IMR-90 (cell line): Measurements from ENCODE around the gene GFAP. TPM values are rescaled to one million over a fixed set of nuclear protein-coding genes. Genes with fewer than 3 reads are reported as not detected.

Experiments used
- ATAC-seq: fragments of 200-7000 bp; cut with Tn5 transposase; 2 replicates; pipeline ENCODE4 v1.9.1; 2020; ENCODE audit warnings: low read depth, mild to moderate bottlenecking, moderate library complexity
- BruUV-seq: library from RNA; stranded (reverse); fragments of 400-500 nt; replicated peaks from 2 replicates; lab custom pipeline; 2021; lab: Mats Ljungman, UMichigan
- CTCF ChIA-PET: fragments of 300-600 bp; formaldehyde crosslinking; extraction: SDS; loops from one replicate; lab custom pipeline; 2021; ENCODE audit warnings: antibody characterized with exemption; lab: Yijun Ruan, JAX
- POLR2A ChIA-PET: fragments of 300-600 bp; sonication (Branson Sonifier 250); formaldehyde crosslinking; loops from one replicate; lab custom pipeline; 2022; ENCODE audit warnings: antibody characterized with exemption; ENCODE audit not compliant: unreplicated experiment; lab: Charles Lee
- DNase-seq: peaks from one replicate; pipeline ENCODE4 v3.0.0; 2013
- H2AFZ ChIP-seq: replicated peaks from 2 replicates; pipeline ENCODE3; 2013; ENCODE audit warnings: low read length, mild to moderate bottlenecking; ENCODE audit not compliant: poor library complexity
- H2AK5ac ChIP-seq: 2 replicates; pipeline ENCODE4 v1.6.1; 2013; ENCODE audit warnings: low read depth, low read length, inconsistent platforms
- H2AK9ac ChIP-seq: replicated peaks from 2 replicates; pipeline ENCODE3; 2013; ENCODE audit warnings: mild to moderate bottlenecking, low read depth, low read length, moderate library complexity; ENCODE audit not compliant: poor library complexity
- H2BK120ac ChIP-seq: 2 replicates; pipeline ENCODE4 v1.6.1; 2013; ENCODE audit warnings: low read depth, low read length, inconsistent platforms
- H2BK15ac ChIP-seq: 3 replicates; pipeline ENCODE4 v1.6.1; 2013; ENCODE audit warnings: low read depth, low read length, inconsistent platforms
- H2BK20ac ChIP-seq: 2 replicates; pipeline ENCODE4 v1.6.1; 2013; ENCODE audit warnings: low read depth, mild to moderate bottlenecking, inconsistent platforms, low read length, moderate library complexity
- H2BK5ac ChIP-seq: 2 replicates; pipeline ENCODE4 v1.6.1; 2013; ENCODE audit warnings: mild to moderate bottlenecking, low read depth, low read length, inconsistent platforms; ENCODE audit not compliant: poor library complexity, severe bottlenecking
- H3K14ac ChIP-seq: replicated peaks from 2 replicates; pipeline ENCODE4 v1.6.1; 2013; ENCODE audit warnings: low read depth, low read length, inconsistent platforms
- H3K18ac ChIP-seq: 2 replicates; pipeline ENCODE4 v1.6.1; 2013; ENCODE audit warnings: low read depth, low read length, control low read depth
- H3K23ac ChIP-seq: 2 replicates; pipeline ENCODE4 v1.6.1; 2013; ENCODE audit warnings: low read depth, low read length, inconsistent platforms
- H3K27ac ChIP-seq: 2 replicates; pipeline ENCODE4 v1.5.1; 2013; ENCODE audit warnings: mild to moderate bottlenecking, control low read depth, low read length; ENCODE audit not compliant: insufficient read depth
- H3K27me3 ChIP-seq: 2 replicates; pipeline ENCODE4 v1.6.1; 2013; ENCODE audit warnings: low read length; ENCODE audit not compliant: control insufficient read depth, insufficient read depth
- H3K36me3 ChIP-seq: 2 replicates; pipeline ENCODE4 v1.6.1; 2013; ENCODE audit warnings: low read length, mixed read lengths; ENCODE audit not compliant: control insufficient read depth, insufficient read depth
- H3K4ac ChIP-seq: 2 replicates; pipeline ENCODE4 v1.6.1; 2013; ENCODE audit warnings: low read depth, low read length, inconsistent platforms
- H3K4me1 ChIP-seq: 2 replicates; pipeline ENCODE4 v1.6.1; 2013; ENCODE audit warnings: low read length, mixed read lengths; ENCODE audit not compliant: control insufficient read depth, insufficient read depth
- H3K4me2 ChIP-seq: 2 replicates; pipeline ENCODE4 v1.6.1; 2013; ENCODE audit warnings: low read depth, mild to moderate bottlenecking, control low read depth, low read length, moderate library complexity
- H3K4me3 ChIP-seq: 2 replicates; pipeline ENCODE4 v1.5.1; 2013; ENCODE audit warnings: low read depth, mild to moderate bottlenecking, control low read depth, low read length, moderate library complexity; ENCODE audit not compliant: insufficient read depth
- H3K56ac ChIP-seq: 2 replicates; pipeline ENCODE4 v1.6.1; 2013; ENCODE audit warnings: low read length, inconsistent platforms; ENCODE audit not compliant: insufficient read depth; ENCODE audit errors: extremely low read depth
- H3K79me1 ChIP-seq, 2 experiments: 2 replicates each; pipeline ENCODE4 v1.6.1; 2013; ENCODE audit warnings: low read length in 2 of 2, inconsistent platforms in 1 of 2, low read depth in 1 of 2
- H3K9ac ChIP-seq: 2 replicates; pipeline ENCODE4 v1.6.1; 2013; ENCODE audit warnings: low read depth, low read length, control low read depth
- H3K9me1 ChIP-seq: 2 replicates; pipeline ENCODE4 v1.6.1; 2013; ENCODE audit warnings: low read length, inconsistent platforms; ENCODE audit not compliant: insufficient read depth
- H3K9me3 ChIP-seq: 2 replicates; pipeline ENCODE4 v1.6.1; 2013; ENCODE audit warnings: low read length; ENCODE audit not compliant: control insufficient read depth, insufficient read depth
- H4K20me1 ChIP-seq: 2 replicates; pipeline ENCODE4 v1.6.1; 2013; ENCODE audit warnings: low read length, inconsistent platforms; ENCODE audit not compliant: insufficient read depth
- H4K5ac ChIP-seq: 2 replicates; pipeline ENCODE4 v1.6.1; 2013; ENCODE audit warnings: mild to moderate bottlenecking, low read depth, low read length, control low read depth
- H4K8ac ChIP-seq, 2 experiments: 2 replicates each; pipeline ENCODE4 v1.6.1; 2013; ENCODE audit warnings: low read depth in 2 of 2, low read length in 2 of 2, control low read depth in 1 of 2, inconsistent platforms in 1 of 2
- H4K91ac ChIP-seq: 2 replicates; pipeline ENCODE4 v1.6.1; 2013; ENCODE audit warnings: low read depth, low read length, inconsistent platforms; ENCODE audit not compliant: insufficient read depth
- CEBPB ChIP-seq: IDR thresholded peaks from 2 replicates; pipeline ENCODE4 v1.6.1; 2012; ENCODE audit warnings: low read depth, low read length, improper control_type of control experiment
- FOS ChIP-seq: fragments of 150-350 bp; IDR thresholded peaks from 2 replicates; pipeline ENCODE4 v1.6.1; 2016; ENCODE audit warnings: low read depth, low read length
- MAFK ChIP-seq: IDR thresholded peaks from 2 replicates; pipeline ENCODE4 v1.6.1; 2012; ENCODE audit warnings: low read depth, low read length, improper control_type of control experiment
- MAZ ChIP-seq: IDR thresholded peaks from 2 replicates; pipeline ENCODE4 v1.6.1; 2012; ENCODE audit warnings: low read depth, mild to moderate bottlenecking, low read length, improper control_type of control experiment, moderate library complexity, borderline replicate concordance
- MXI1 ChIP-seq: IDR thresholded peaks from 2 replicates; pipeline ENCODE4 v1.6.1; 2012; ENCODE audit warnings: low read depth, mild to moderate bottlenecking, low read length, moderate library complexity, borderline replicate concordance
- NFE2L2 ChIP-seq: fragments of 150-350 bp; IDR thresholded peaks from 2 replicates; pipeline ENCODE4 v1.6.1; 2016; ENCODE audit warnings: low read depth, mild to moderate bottlenecking, low read length
- RAD21 ChIP-seq: IDR thresholded peaks from 2 replicates; pipeline ENCODE4 v1.6.1; 2012; ENCODE audit warnings: low read length, improper control_type of control experiment
- RCOR1 ChIP-seq: IDR thresholded peaks from 2 replicates; pipeline ENCODE4 v1.6.1; 2012; ENCODE audit warnings: mild to moderate bottlenecking, low read length, improper control_type of control experiment; ENCODE audit not compliant: insufficient replicate concordance
- RFX5 ChIP-seq: IDR thresholded peaks from 2 replicates; pipeline ENCODE4 v1.8.0; 2012; ENCODE audit warnings: low read depth, mild to moderate bottlenecking, low read length, moderate library complexity
- SMC3 ChIP-seq: fragments of 150-350 bp; IDR thresholded peaks from 2 replicates; pipeline ENCODE4 v1.6.1; 2016; ENCODE audit warnings: low read depth, mild to moderate bottlenecking, antibody characterized with exemption, low read length, moderate library complexity
- WGBS, 2 experiments: methylation state at CpG; one replicate each; pipeline versions ENCODE4 v1.1.5 to v1.1.7; 2013; ENCODE audit warnings: missing lambda C conversion rate in 2 of 2; ENCODE audit not compliant: insufficient read length in 1 of 2; ENCODE audit errors: extremely low coverage in 2 of 2; 5-methylcytosine and 5-hydroxymethylcytosine counted together
- dilution Hi-C: fragments of 300-500 bp; cut with HindIII; formaldehyde crosslinking; loops from one replicate; pipeline ENCODE4 v1.14.3; 2018; ENCODE audit warnings: low sequenced_read_pairs; ENCODE audit not compliant: unreplicated experiment
- in situ Hi-C: fragments of 300-500 bp; cut with MboI; formaldehyde crosslinking; loops from 3 replicates; pipeline ENCODE4 v1.14.3; 2019; ENCODE audit warnings: low sequenced_read_pairs, inconsistent platforms, mixed read lengths
- intact Hi-C: fragments of 100-400 bp; cut with micrococcal nuclease; formaldehyde crosslinking; loops from 2 replicates; pipeline ENCODE4 v1.10.0; 2022
- polyA plus RNA-seq, 3 experiments: library from polyadenylated mRNA; depleted of rRNA; stranded (reverse); fragments of >200 nt; gene quantifications; 2 replicates each; pipeline ENCODE4 v1.2.3, GENCODE V29; 2012; ENCODE audit warnings: low replicate concordance in 1 of 3
- total RNA-seq: library from RNA; depleted of rRNA; stranded (reverse); fragments of >200 nt; gene quantifications from 2 replicates; pipeline ENCODE4 v1.2.3, GENCODE V29; 2012
- TF ChIP-seq, protein P1 (sequence below): conservative IDR thresholded peaks from 2 replicates; pipeline ENCODE4 v1.5.1; 2012; ENCODE audit warnings: mild to moderate bottlenecking, low read depth, low read length, improper control_type of control experiment
- TF ChIP-seq, protein P2 (sequence below): fragments of 150-350 bp; IDR thresholded peaks from 2 replicates; pipeline ENCODE4 v1.6.1; 2017; ENCODE audit warnings: mild to moderate bottlenecking, antibody characterized with exemption, low read length, low read depth
- TF ChIP-seq, protein P3 (sequence below): fragments of 150-350 bp; IDR thresholded peaks from 2 replicates; pipeline ENCODE4 v1.6.1; 2016; ENCODE audit warnings: low read depth, mild to moderate bottlenecking, low read length, moderate library complexity, borderline replicate concordance

The GFAP gene
- total and polyA plus RNA-seq, 2 of the 4 experiments (the other 2 are of a cell fraction) = 0.18 to 0.19 TPM

DNA sequence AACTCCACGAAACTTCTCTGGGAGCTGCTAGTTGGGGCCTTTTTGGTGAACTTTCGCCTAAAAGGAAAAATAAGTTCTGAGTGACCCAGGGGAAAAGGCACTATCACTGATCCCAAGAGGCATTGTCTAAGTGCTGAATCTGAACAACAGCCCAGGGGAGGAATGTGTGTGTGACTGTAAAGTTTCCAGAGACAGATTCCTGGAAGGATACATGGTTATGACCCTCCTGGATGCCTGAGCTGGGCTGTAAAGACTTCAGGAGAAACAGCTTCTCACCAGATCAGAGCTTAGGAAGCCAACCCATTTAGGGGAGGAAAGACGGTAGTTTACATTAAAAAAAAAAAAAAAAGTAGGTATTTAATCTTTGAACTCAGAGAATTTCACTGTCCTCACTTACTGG, 47.5 kb downstream of the GFAP start:
- TF ChIP-seq, protein P1, sequence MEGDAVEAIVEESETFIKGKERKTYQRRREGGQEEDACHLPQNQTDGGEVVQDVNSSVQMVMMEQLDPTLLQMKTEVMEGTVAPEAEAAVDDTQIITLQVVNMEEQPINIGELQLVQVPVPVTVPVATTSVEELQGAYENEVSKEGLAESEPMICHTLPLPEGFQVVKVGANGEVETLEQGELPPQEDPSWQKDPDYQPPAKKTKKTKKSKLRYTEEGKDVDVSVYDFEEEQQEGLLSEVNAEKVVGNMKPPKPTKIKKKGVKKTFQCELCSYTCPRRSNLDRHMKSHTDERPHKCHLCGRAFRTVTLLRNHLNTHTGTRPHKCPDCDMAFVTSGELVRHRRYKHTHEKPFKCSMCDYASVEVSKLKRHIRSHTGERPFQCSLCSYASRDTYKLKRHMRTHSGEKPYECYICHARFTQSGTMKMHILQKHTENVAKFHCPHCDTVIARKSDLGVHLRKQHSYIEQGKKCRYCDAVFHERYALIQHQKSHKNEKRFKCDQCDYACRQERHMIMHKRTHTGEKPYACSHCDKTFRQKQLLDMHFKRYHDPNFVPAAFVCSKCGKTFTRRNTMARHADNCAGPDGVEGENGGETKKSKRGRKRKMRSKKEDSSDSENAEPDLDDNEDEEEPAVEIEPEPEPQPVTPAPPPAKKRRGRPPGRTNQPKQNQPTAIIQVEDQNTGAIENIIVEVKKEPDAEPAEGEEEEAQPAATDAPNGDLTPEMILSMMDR = no peak
- no peak for TF ChIP-seq MAZ
- TF ChIP-seq, protein P2, sequence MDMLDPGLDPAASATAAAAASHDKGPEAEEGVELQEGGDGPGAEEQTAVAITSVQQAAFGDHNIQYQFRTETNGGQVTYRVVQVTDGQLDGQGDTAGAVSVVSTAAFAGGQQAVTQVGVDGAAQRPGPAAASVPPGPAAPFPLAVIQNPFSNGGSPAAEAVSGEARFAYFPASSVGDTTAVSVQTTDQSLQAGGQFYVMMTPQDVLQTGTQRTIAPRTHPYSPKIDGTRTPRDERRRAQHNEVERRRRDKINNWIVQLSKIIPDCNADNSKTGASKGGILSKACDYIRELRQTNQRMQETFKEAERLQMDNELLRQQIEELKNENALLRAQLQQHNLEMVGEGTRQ = no peak
- no peak for TF ChIP-seq RAD21
- no peak for TF ChIP-seq MAFK
- TF ChIP-seq MXI1 = no peak
- no peak for TF ChIP-seq RCOR1
- no peak for TF ChIP-seq CEBPB
- no peak for TF ChIP-seq NFE2L2
- TF ChIP-seq RFX5 = no peak
- TF ChIP-seq, protein P3, sequence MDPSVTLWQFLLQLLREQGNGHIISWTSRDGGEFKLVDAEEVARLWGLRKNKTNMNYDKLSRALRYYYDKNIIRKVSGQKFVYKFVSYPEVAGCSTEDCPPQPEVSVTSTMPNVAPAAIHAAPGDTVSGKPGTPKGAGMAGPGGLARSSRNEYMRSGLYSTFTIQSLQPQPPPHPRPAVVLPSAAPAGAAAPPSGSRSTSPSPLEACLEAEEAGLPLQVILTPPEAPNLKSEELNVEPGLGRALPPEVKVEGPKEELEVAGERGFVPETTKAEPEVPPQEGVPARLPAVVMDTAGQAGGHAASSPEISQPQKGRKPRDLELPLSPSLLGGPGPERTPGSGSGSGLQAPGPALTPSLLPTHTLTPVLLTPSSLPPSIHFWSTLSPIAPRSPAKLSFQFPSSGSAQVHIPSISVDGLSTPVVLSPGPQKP = no peak
- TF ChIP-seq SMC3 = no peak
- no peak for TF ChIP-seq FOS
- dilution Hi-C loops = no loop called here
- H2BK120ac ChIP-seq = no peak overlapping the region
- no TSS peak for BruUV-seq
- ATAC-seq (no peak), DNase-seq (no peak)
- H3K18ac ChIP-seq = no peak overlapping the region
- 100% methylated on average over 2 of the region's 3 CpGs; no CpG with 5 or more reads in 1 of the 2 experiments for WGBS, 2 experiments
- no peak overlapping the region for H2BK15ac ChIP-seq
- peaks cover 50% of the 10 kb centered on the region for H3K36me3 ChIP-seq
- no peak overlapping the region for H4K5ac ChIP-seq
- ChIA-PET CTCF (interaction anchor here (3.6 to 4.8 kb wide), 2 partner anchors 11 to 89 kb away, joined by 18 to 25 read pairs; no protein-coding TSS in a partner anchor), POLR2A (no interaction called here)
- intact Hi-C loops = no loop called here
- no peaks in the 10 kb centered on the region for H3K9me3 ChIP-seq
- H3K79me1 ChIP-seq = peaks cover 0 to 11% of the 10 kb centered on the region in 2 experiments; a peak in 1 of 4 replicates
- no peak overlapping the region for H3K27ac ChIP-seq
- H3K9me1 ChIP-seq = no peaks in the 10 kb centered on the region
- H3K23ac ChIP-seq = no peak overlapping the region
- H2BK5ac ChIP-seq = no peak overlapping the region
- no peaks in the 10 kb centered on the region; the same call in 1 of the 2 replicates for H4K20me1 ChIP-seq
- no peak overlapping the region for H2AK9ac ChIP-seq
- no peak overlapping the region for H2AK5ac ChIP-seq
- H3K27me3 ChIP-seq = no peaks in the 10 kb centered on the region
- H3K4ac ChIP-seq = no peak overlapping the region
- no peak overlapping the region for H3K14ac ChIP-seq
- no peak overlapping the region for H2AFZ ChIP-seq
- H3K4me3 ChIP-seq = no peak overlapping the region
- H3K9ac ChIP-seq = no peak overlapping the region
- H4K8ac ChIP-seq = no peak overlapping the region
- H4K91ac ChIP-seq = no peak overlapping the region
- no peaks in the 10 kb centered on the region for H3K4me1 ChIP-seq
- no peak overlapping the region for H3K4me2 ChIP-seq
- in situ Hi-C loops = no loop called here
- no peak overlapping the region for H2BK20ac ChIP-seq
- H3K56ac ChIP-seq = no peak overlapping the region
